Measurements from ENCODE around the gene EFCAB9. TPM values are rescaled to one million over a fixed set of nuclear protein-coding genes. Genes with fewer than 3 reads are reported as not detected.

Gene EFCAB9
- total and polyA plus RNA-seq, 4 donors, result not detected

- no peak for TF ChIP-seq RXRA (IDR thresholded peaks at IDR 0.05)
- TF ChIP-seq GABPA (IDR thresholded peaks at IDR 0.05 in 1 of 2, conservative IDR thresholded peaks at IDR 0.05 in 1 of 2), result peak in 1 of 2 donors; percentile 20
- no peaks in the 10 kb centered on the region for H3K27me3 ChIP-seq (ENCODE audit: control insufficient read depth in 4 of 4, insufficient read depth in 4 of 4, low read length in 3 of 4)
- H3K4me1 ChIP-seq (ENCODE audit: control insufficient read depth in 4 of 4, insufficient read depth in 4 of 4, low read length in 3 of 4), result peaks cover 0 to 10% (median 3%) of the 10 kb centered on the region in 4 donors
- H3K27ac ChIP-seq (ENCODE audit: low read depth in 1 of 2, low read length in 2 of 2), result peak overlapping the region in 1 of 2 donors; percentile 67
- DNase-seq (ENCODE audit: low spot score), result peak; percentile 77
- 67% methylated on average over 7 of the region's 7 CpGs for WGBS
- H3K4me3 ChIP-seq (ENCODE audit: low read depth in 1 of 3, low read length in 3 of 3), result no peak overlapping the region
- H3K9ac ChIP-seq (ENCODE audit: low read depth in 1 of 2, low read length in 2 of 2), result no peak overlapping the region
- no peaks in the 10 kb centered on the region for H3K9me3 ChIP-seq (ENCODE audit: control insufficient read depth in 4 of 4, low read length in 3 of 4)
- no peaks in the 10 kb centered on the region for H3K36me3 ChIP-seq (ENCODE audit: control insufficient read depth in 4 of 4, insufficient read depth in 3 of 4, low read depth in 1 of 4, low read length in 3 of 4)
Observed at GRCh38 chr5:172175263-172175719, 18.7 kb upstream of the EFCAB9 start.

DNA sequence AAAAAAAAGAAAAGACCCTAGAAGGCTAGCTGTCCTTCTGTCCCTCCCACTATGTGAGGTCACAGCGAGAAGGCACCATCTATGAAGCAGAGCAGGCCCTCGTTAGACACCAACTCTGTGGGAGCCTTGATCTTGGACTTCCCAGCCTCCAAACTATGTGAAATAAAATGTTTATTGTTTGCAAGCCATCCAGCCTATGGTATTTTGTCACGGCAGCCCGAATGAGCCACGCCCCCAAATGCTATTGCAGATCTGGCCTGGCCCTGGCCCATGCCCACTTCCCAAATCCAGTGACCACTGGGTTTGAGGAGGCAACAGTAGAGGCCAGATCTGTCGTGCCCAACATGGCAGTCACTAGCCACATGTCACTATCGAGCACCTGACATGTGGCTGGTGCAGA is 16.8 kb upstream of the EFCAB9 start:
- Histone ChIP-seq H3K4me1 (ENCODE audit: control insufficient read depth in 4 of 4, insufficient read depth in 4 of 4, low read length in 3 of 4) (peaks cover 0 to 10% (median 3%) of the 10 kb centered on the region in 4 donors), H3K27me3 (ENCODE audit: control insufficient read depth in 4 of 4, insufficient read depth in 4 of 4, low read length in 3 of 4) (no peaks in the 10 kb centered on the region), H3K27ac (ENCODE audit: low read depth in 1 of 2, low read length in 2 of 2) (no peak overlapping the region), H3K4me3 (ENCODE audit: low read depth in 1 of 3, low read length in 3 of 3) (no peak overlapping the region), H3K36me3 (ENCODE audit: control insufficient read depth in 4 of 4, insufficient read depth in 3 of 4, low read depth in 1 of 4, low read length in 3 of 4) (no peaks in the 10 kb centered on the region), H3K9ac (ENCODE audit: low read depth in 1 of 2, low read length in 2 of 2) (no peak overlapping the region), H3K9me3 (ENCODE audit: control insufficient read depth in 4 of 4, low read length in 3 of 4) (no peaks in the 10 kb centered on the region)
- TF ChIP-seq, protein P1, sequence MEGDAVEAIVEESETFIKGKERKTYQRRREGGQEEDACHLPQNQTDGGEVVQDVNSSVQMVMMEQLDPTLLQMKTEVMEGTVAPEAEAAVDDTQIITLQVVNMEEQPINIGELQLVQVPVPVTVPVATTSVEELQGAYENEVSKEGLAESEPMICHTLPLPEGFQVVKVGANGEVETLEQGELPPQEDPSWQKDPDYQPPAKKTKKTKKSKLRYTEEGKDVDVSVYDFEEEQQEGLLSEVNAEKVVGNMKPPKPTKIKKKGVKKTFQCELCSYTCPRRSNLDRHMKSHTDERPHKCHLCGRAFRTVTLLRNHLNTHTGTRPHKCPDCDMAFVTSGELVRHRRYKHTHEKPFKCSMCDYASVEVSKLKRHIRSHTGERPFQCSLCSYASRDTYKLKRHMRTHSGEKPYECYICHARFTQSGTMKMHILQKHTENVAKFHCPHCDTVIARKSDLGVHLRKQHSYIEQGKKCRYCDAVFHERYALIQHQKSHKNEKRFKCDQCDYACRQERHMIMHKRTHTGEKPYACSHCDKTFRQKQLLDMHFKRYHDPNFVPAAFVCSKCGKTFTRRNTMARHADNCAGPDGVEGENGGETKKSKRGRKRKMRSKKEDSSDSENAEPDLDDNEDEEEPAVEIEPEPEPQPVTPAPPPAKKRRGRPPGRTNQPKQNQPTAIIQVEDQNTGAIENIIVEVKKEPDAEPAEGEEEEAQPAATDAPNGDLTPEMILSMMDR (IDR thresholded peaks at IDR 0.05; ENCODE audit: low read depth, low read length, missing input control), result no peak
- no peak for TF ChIP-seq ATF3 (IDR thresholded peaks at IDR 0.05)
- TF ChIP-seq MAX (IDR thresholded peaks at IDR 0.05), result no peak
- no peak for TF ChIP-seq JUND (IDR thresholded peaks at IDR 0.05)
- TF ChIP-seq, protein P2, sequence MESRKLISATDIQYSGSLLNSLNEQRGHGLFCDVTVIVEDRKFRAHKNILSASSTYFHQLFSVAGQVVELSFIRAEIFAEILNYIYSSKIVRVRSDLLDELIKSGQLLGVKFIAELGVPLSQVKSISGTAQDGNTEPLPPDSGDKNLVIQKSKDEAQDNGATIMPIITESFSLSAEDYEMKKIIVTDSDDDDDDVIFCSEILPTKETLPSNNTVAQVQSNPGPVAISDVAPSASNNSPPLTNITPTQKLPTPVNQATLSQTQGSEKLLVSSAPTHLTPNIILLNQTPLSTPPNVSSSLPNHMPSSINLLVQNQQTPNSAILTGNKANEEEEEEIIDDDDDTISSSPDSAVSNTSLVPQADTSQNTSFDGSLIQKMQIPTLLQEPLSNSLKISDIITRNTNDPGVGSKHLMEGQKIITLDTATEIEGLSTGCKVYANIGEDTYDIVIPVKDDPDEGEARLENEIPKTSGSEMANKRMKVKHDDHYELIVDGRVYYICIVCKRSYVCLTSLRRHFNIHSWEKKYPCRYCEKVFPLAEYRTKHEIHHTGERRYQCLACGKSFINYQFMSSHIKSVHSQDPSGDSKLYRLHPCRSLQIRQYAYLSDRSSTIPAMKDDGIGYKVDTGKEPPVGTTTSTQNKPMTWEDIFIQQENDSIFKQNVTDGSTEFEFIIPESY (IDR thresholded peaks at IDR 0.05), result no peak
- WGBS, result 85% methylated on average over 7 of the region's 7 CpGs
- no peak for DNase-seq (ENCODE audit: low spot score)

GRCh38 chr5:172178301-172178987 is 15.5 kb upstream of the EFCAB9 start:
- Histone ChIP-seq H3K9me3 (ENCODE audit: control insufficient read depth in 4 of 4, low read length in 3 of 4) (no peaks in the 10 kb centered on the region), H3K27ac (ENCODE audit: low read depth in 1 of 2, low read length in 2 of 2) (peak overlapping the region; percentile 55 to 64), H3K27me3 (ENCODE audit: control insufficient read depth in 4 of 4, insufficient read depth in 4 of 4, low read length in 3 of 4) (no peaks in the 10 kb centered on the region), H3K4me3 (ENCODE audit: low read depth in 1 of 3, low read length in 3 of 3) (no peak overlapping the region), H3K9ac (ENCODE audit: low read depth in 1 of 2, low read length in 2 of 2) (no peak overlapping the region), H3K4me1 (ENCODE audit: control insufficient read depth in 4 of 4, insufficient read depth in 4 of 4, low read length in 3 of 4) (peaks cover 0 to 7% (median 3%) of the 10 kb centered on the region in 4 donors), H3K36me3 (ENCODE audit: control insufficient read depth in 4 of 4, insufficient read depth in 3 of 4, low read depth in 1 of 4, low read length in 3 of 4) (no peaks in the 10 kb centered on the region)
- 70% methylated on average over 18 of the region's 18 CpGs for WGBS
- DNase-seq (ENCODE audit: low spot score), result no peak
- TF ChIP-seq JUND (IDR thresholded peaks at IDR 0.05), result no peak
- TF ChIP-seq RAD21 (IDR thresholded peaks at IDR 0.05), result no peak
- TF ChIP-seq HNF4A (conservative IDR thresholded peaks at IDR 0.05), result no peak
